Activated CD4-positive, alpha-beta T cell treated with anti-CD3 and anti-CD28 coated beads for 36 hours (primary cell): ENCODE measurements around the gene ENO1. TPM values are rescaled to one million over a fixed set of nuclear protein-coding genes. Genes with fewer than 3 reads are reported as not detected.
"Not testable (repeated sequence)": the region's sequence is repeated elsewhere in the genome, so short reads cannot be mapped to it uniquely, and the experiment has no call there.

Source experiments
- ATAC-seq: fragments of 200-7000 bp; cut with Tn5 transposase; one replicate; pipeline ENCODE4 v1.10.0; 2021; ENCODE audit warnings: mild to moderate bottlenecking, moderate library complexity
- CTCF ChIA-PET: fragments of 350-600 bp; sonication (Branson Sonifier 250); formaldehyde crosslinking; loops from one replicate; lab custom pipeline; 2021; ENCODE audit warnings: antibody characterized with exemption; lab: Charles Lee
- POLR2A ChIA-PET: fragments of 350-600 bp; sonication (Branson Sonifier 250); formaldehyde crosslinking; loops from one replicate; lab custom pipeline; 2021; ENCODE audit warnings: antibody characterized with exemption, inconsistent platforms; lab: Charles Lee
- DNase-seq: peaks from one replicate; pipeline ENCODE4 v3.0.0-alpha.2; 2020
- H3K27ac Mint-ChIP-seq: one replicate; pipeline ENCODE4 v1.8.0; 2021; ENCODE audit warnings: mixed read lengths
- H3K27me3 Mint-ChIP-seq: one replicate; pipeline ENCODE4 v1.8.0; 2021; ENCODE audit warnings: mixed read lengths
- H3K36me3 Mint-ChIP-seq: one replicate; pipeline ENCODE4 v1.8.0; 2021; ENCODE audit warnings: low read depth, mixed read lengths
- H3K4me1 Mint-ChIP-seq: one replicate; pipeline ENCODE4 v1.8.0; 2021; ENCODE audit warnings: mixed read lengths
- H3K4me3 Mint-ChIP-seq: one replicate; pipeline ENCODE4 v1.8.0; 2021; ENCODE audit warnings: mild to moderate bottlenecking, moderate library complexity, mixed read lengths
- H3K9me3 Mint-ChIP-seq: one replicate; pipeline ENCODE4 v1.8.0; 2021; ENCODE audit warnings: low read depth, mixed read lengths
- intact Hi-C, 2 experiments: fragments of 100-400 bp; cut with DNase I in 1 of 2; cut with micrococcal nuclease in 1 of 2; formaldehyde crosslinking; loops; one replicate each; pipeline versions ENCODE4 v1.14.2 to v1.15.1; 2022 to 2024; cut with DNase I, micrococcal nuclease
- total RNA-seq, 2 experiments: library from RNA; stranded (reverse); gene quantifications; one replicate each; pipeline ENCODE4 v1.2.3, GENCODE V29; 2021

ENO1 gene
- total RNA-seq, 2 experiments from 2014 or later, result 2,573 to 3,583 TPM

DNA sequence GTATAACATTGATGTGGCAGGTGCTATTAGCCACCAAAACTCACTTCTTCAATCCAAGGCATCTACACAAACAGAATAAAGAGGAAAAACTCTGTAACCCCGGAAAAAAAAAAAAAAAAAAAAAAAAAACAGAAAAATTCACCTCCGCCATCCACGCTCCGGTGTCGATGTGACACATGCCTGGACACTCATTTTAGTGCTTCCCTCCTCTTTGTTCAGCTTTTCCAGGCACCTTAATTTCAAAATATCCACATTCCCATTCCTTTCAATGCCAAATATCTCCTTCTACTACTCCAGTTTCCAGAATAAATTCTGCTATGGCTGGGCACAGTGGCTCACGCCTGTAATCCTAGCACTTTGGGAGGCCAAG, 55.2 kb downstream of the ENO1 start:
- Mint-ChIP-seq H3K27ac (no peak overlapping the region), H3K36me3 (no peaks in the 10 kb centered on the region), H3K27me3 (peaks cover 4% of the 10 kb centered on the region), H3K4me1 (peaks cover 3% of the 10 kb centered on the region), H3K9me3 (no peaks in the 10 kb centered on the region), H3K4me3 (no peak overlapping the region)
- DNase-seq (no peak), ATAC-seq (no peak)
- CTCF ChIA-PET, result interaction anchor here (0.7 to 1.4 kb wide), 2 partner anchors 25 to 26 kb away, joined by 3 to 4 read pairs; no protein-coding TSS in a partner anchor
- intact Hi-C loops, result no loop called here
- POLR2A ChIA-PET, result no interaction called here

DNA sequence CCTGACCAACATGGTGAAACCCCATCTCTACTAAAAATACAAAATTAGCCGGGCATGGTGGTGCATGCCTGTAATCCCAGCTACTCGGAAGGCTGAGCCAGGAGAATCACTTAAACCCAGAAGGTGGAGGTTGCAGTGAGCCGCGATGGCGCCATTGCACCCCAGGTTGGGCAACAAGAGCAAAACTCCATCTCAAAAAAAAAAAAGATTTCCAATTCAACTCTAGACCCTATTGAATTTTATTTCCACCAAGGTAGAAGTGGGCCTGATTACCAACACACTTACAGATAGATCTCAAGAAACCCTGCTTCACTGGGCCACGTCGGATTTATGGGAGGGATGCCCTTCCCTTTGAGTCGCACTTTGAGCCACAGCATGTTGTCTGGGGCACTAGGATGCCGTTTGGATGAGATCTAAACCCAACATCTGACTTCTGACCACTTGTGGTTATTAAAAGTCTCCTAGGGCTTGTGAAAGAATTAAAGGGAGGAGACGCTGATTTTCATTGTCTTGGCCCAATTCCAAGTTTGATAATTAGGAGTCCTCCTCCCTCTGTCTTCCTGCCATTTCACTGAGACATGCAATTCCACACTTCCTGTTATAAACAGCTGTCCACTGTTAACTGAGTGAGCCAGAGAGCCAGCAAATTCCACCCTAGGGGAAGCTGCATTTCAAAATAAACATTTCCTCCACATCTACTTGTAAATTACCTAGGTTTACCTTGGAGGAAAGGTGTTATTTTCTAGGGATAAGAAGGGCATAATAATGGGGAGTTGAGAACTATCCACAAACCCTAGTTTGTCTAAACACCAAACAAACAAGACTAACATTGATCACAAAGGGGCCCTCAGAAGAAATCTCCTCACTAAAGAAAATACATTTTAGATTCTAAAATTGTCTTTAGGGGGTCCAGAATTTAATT, 55.9 kb downstream of the ENO1 start:
- CTCF ChIA-PET, result interaction anchor here (0.7 to 1.8 kb wide), 4 partner anchors 25 to 39 kb away, joined by 3 to 11 read pairs (median 4); no protein-coding TSS in a partner anchor

DNA sequence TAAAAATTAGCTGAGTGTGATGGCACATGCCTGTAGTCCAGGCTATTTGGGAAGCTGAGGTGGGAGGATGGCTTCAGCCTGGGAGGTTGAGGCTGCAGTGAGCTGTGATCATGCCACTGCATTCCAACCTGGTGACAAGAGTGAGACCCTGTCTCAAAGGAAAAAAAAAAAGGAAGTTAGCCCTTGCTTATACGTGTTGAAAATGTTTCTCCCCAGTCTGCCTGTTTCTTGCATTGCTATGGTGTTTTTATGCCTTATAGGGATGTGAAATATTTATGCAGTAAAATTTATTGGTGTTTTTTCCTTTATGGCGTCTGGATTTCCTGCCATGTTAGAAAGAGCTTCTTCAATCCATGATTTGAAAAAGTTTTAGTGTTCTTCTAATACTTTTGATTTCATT, 57.4 kb downstream of the ENO1 start:
- H3K27ac Mint-ChIP-seq, result no peak overlapping the region
- peaks cover 4% of the 10 kb centered on the region for H3K27me3 Mint-ChIP-seq
- H3K4me3 Mint-ChIP-seq, result no peak overlapping the region
- no peaks in the 10 kb centered on the region for H3K36me3 Mint-ChIP-seq
- ChIA-PET POLR2A (interaction anchor here (0.6 kb wide), 2 partner anchors 87 to 881 kb away, joined by 4 to 11 read pairs; partner anchors contain the start of gene TNFRSF9), CTCF (interaction anchor here (0.6 to 1.8 kb wide), 5 partner anchors 28 to 358 kb away, joined by 3 to 11 read pairs (median 3); no protein-coding TSS in a partner anchor)
- ATAC-seq (no peak), DNase-seq (no peak)
- peaks cover 10% of the 10 kb centered on the region for H3K4me1 Mint-ChIP-seq
- H3K9me3 Mint-ChIP-seq, result no peaks in the 10 kb centered on the region
- intact Hi-C loops, result no loop called here

More for the DNA sequence above, 55.9 kb downstream of the ENO1 start:
- no peak overlapping the region for H3K4me3 Mint-ChIP-seq
- ATAC-seq, result no peak
- peaks cover 6% of the 10 kb centered on the region for H3K4me1 Mint-ChIP-seq
- H3K9me3 Mint-ChIP-seq, result no peaks in the 10 kb centered on the region
- POLR2A ChIA-PET, result no interaction called here
- H3K27me3 Mint-ChIP-seq, result peaks cover 4% of the 10 kb centered on the region
- H3K27ac Mint-ChIP-seq, result no peak overlapping the region
- no peak for DNase-seq
- intact Hi-C loops, result no loop called here
- H3K36me3 Mint-ChIP-seq, result no peaks in the 10 kb centered on the region

DNA sequence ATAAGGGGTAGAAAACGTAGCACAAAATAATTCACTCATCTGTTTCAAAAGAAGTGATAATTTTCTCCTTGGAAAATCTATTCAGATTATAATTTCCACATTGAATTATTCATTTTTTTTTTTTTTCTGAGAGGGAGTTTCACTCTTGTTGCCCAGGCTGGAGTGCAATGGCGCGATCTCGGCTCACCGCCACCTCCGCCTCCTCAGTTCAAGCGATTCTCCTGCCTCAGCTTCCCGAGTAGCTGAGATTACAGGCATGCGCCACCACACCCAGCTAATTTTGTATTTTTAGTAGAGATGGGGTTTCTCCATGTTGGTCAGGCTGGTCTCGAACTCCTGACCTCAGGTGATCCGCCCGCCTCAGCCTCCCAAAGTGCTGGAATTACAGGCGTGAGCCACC, 59.7 kb downstream of the ENO1 start:
- H3K27me3 Mint-ChIP-seq, POLR2A ChIA-PET, ATAC-seq, DNase-seq, H3K27ac Mint-ChIP-seq, H3K36me3 Mint-ChIP-seq, H3K9me3 Mint-ChIP-seq, CTCF ChIA-PET: not testable (repeated sequence)
- intact Hi-C loops, result loop anchor here (5.0 kb wide), 3 partner anchors 34 to 856 kb away; partner anchors contain the start of gene PARK7 (in 1 of the 2)
- Mint-ChIP-seq H3K4me1 (peaks cover 33% of the 10 kb centered on the region), H3K4me3 (peak overlapping the region; percentile 77)

DNA sequence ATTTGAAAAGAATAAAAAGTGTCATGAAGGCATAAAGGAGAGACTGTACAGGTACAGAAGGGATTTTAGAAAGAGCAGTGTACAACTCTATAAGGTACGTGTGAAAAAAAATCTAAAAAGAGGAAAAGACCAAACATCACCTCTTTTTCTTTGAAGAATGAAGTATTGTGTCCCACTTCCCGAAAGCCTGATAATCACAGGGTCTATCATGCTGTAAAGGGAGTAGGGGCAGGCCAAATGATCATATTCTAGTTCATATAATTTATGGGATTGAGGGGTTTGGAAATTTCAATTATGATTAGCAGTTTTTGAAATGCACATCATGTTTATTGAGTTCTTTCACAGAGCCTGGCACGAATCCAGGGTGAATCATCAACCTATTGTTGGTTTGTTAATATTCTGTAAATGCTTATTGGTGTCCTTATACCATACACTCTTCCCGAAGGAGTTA, 60.1 kb downstream of the ENO1 start:
- CTCF ChIA-PET, result no interaction called here
- Mint-ChIP-seq H3K4me1 (peaks cover 38% of the 10 kb centered on the region), H3K9me3 (no peaks in the 10 kb centered on the region), H3K27me3 (peaks cover 3% of the 10 kb centered on the region), H3K36me3 (no peaks in the 10 kb centered on the region), H3K27ac (peak overlapping the region; percentile 89), H3K4me3 (peak overlapping the region; percentile 77)
- ATAC-seq, result no peak
- peak; percentile 40 for DNase-seq
- POLR2A ChIA-PET, result no interaction called here
- intact Hi-C loops, result loop anchor here (5.0 kb wide), 3 partner anchors 34 to 856 kb away; partner anchors contain the start of gene PARK7 (in 1 of the 2)

DNA sequence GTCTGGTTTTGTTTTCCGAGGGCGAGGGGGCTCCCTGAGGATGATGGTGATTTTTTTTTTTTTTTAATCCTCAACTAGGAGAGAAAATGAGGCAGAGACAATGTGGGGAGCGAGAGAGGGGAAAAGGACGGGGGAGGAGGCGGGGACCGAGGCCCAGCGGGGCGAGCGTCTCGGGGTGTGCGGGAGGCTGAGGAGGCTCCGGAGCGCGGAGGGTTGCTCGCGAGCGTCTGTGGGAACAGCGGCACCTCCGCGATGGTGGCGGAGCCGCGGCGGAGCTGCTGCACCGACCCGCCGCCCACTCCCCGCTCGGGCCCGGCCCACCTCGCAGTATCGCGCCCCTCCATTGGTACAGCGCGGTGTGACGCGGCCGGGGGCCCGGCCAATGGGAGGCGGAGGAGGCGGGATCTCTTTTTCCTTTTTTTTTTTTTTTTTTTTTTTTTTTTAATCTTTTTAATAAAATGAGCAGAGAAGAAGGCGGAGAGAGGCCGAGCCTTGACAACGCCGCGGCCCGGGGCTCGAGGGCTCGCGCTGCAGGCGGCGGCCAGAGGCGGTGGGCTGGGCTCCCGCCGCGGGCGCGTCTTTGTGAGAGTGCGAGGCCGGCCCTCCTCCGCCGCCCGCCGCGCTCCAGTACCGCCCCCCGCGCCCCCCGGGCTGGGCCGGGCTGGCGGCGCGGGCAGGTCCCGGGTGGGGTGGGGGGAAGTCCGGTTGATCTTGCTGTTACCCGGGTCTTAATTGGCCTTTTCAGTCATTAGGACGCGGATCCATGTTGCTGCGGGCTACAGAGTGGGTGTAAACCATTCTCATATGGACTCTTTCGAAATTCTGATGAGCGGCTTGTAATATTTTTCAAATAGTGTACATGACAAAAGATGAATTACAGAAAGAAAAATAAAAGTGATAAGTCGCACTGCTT, 60.8 kb downstream of the ENO1 start, which contains the start of gene RERE:
RERE (minus strand) TSS at position 229 of the 913 bp plus-strand sequence.
- peak within 1 kb of the TSS; percentile 77 for H3K4me3 Mint-ChIP-seq
- H3K27ac Mint-ChIP-seq, result peak within 1 kb of the TSS; percentile 96
- H3K4me1 Mint-ChIP-seq, result peaks cover 44% of the 10 kb centered on the region
- ChIA-PET POLR2A (interaction anchor here (0.6 kb wide), 1 partner anchor 10 kb away, joined by 11 read pairs; no protein-coding TSS in a partner anchor), CTCF (interaction anchor here (0.5 kb wide), 2 partner anchors 62 to 132 kb away, joined by 3 read pairs; no protein-coding TSS in a partner anchor)
- DNase-seq (peak; percentile 97), ATAC-seq (peak; percentile 95)
- H3K36me3 Mint-ChIP-seq, result no peaks in the 10 kb centered on the region
- H3K9me3 Mint-ChIP-seq, result no peaks in the 10 kb centered on the region
- H3K27me3 Mint-ChIP-seq, result peaks cover 2% of the 10 kb centered on the region
- intact Hi-C loops, result loop anchor here (1.0 to 5.0 kb wide), 10 partner anchors 35 to 855 kb away; partner anchors contain the start of genes ENO1 (in 1 of the 2), GPR157 (in 1 of the 2) and PARK7 (in 1 of the 2)

DNA sequence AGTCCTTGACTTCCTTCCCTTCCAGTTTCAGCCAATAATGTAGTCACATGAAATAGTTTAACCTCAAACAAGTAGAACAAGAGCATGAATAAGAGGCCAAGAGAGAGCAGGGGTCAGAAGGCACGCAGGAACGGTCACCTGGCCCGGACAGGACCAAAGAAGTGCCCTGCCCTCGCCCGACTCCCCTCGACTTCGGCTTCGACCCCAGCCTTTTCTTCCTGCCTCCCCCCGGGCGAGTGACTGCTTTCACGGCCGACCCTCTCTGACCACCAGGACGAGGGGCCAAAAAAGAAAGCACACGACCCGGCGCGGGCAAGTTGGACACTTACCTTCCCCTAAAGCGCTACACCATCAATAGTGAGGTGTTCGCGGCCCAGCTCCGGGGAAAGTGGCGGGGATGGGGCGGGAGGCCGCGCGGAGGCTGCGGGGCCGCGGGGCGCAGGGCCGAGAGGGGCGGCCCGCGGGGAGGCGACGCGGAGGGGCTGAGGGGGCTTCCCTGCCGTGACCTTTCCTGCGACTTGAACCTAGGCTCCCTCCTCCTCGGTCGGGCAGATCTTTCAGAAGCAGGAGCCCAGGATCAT, 61.6 kb downstream of the ENO1 start:
- Mint-ChIP-seq H3K4me1 (peaks cover 47% of the 10 kb centered on the region), H3K9me3 (no peaks in the 10 kb centered on the region), H3K27ac (peak overlapping the region; percentile 96), H3K36me3 (no peaks in the 10 kb centered on the region), H3K4me3 (peak overlapping the region; percentile 77), H3K27me3 (peaks cover 2% of the 10 kb centered on the region)
- ATAC-seq, result peak; percentile 15
- ChIA-PET POLR2A (no interaction called here), CTCF (interaction anchor here (0.5 to 0.7 kb wide), 2 partner anchors 33 to 63 kb away, joined by 3 read pairs; no protein-coding TSS in a partner anchor)
- intact Hi-C loops, result loop anchor here (1.0 to 5.0 kb wide), 10 partner anchors 35 to 855 kb away; partner anchors contain the start of genes ENO1 (in 1 of the 2), GPR157 (in 1 of the 2) and PARK7 (in 1 of the 2)
- peak; percentile 36 for DNase-seq

DNA sequence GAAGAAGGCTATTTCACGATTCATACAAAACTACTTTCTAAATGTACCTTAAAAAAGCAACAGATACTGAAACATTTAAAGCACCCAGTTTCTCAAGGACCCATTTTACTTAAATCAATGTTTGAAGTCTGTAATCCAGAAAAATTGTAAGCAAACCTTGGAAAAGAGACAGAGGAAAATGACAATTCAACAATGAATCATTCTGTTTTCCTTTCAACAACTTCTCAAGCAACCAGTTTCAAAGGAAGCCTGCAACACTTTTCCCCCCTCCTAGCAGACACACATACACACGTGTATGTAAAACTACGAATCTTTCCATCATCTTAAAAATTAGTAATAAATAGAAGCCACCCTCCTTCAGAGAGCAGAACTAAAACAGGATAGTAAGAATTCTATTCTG, 62.2 kb downstream of the ENO1 start:
- DNase-seq (no peak), ATAC-seq (no peak)
- H3K9me3 Mint-ChIP-seq, result no peaks in the 10 kb centered on the region
- no peaks in the 10 kb centered on the region for H3K36me3 Mint-ChIP-seq
- peaks cover 2% of the 10 kb centered on the region for H3K27me3 Mint-ChIP-seq
- intact Hi-C loops, result loop anchor here (2.0 to 5.0 kb wide), 5 partner anchors 36 to 854 kb away; partner anchors contain the start of genes GPR157 (in 1 of the 2) and PARK7 (in 1 of the 2)
- POLR2A ChIA-PET, result no interaction called here
- CTCF ChIA-PET, result interaction anchor here (0.6 to 1.7 kb wide), 4 partner anchors 33 to 627 kb away, joined by 3 to 5 read pairs (median 4); no protein-coding TSS in a partner anchor
- H3K27ac Mint-ChIP-seq, result peak overlapping the region; percentile 87
- H3K4me1 Mint-ChIP-seq, result peaks cover 49% of the 10 kb centered on the region
- H3K4me3 Mint-ChIP-seq, result peak overlapping the region; percentile 77

DNA sequence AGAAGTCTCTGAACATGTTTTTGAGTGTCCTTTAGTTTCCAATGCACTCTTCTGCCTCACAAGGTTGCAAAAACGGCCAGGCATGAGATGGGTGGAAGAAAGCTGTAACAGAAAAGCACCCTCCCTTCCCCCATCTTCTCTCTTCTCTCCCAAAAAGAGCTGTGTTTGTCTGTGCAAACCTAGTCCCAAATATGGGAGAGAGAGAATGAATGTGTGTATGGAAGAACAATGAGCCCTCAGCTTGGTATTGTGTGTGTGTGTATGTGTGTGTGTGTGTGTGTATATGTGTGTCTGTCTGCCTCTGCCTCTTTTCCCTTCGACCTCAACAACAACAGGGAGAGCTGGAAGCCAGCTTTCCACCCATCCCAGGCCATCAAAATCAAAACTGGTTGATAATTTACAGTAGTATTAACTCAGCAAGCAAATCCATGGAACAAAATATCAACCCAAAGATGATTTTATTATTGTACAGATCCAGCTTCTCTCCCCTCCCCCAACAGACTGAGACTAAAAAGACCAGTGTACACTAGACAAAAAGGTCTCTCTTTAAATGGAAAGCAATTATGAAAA, 62.8 kb downstream of the ENO1 start:
- POLR2A ChIA-PET, result no interaction called here
- ATAC-seq, result no peak
- H3K36me3 Mint-ChIP-seq, result no peaks in the 10 kb centered on the region
- H3K4me3 Mint-ChIP-seq, result peak overlapping the region; percentile 77
- DNase-seq, result no peak
- peaks cover 49% of the 10 kb centered on the region for H3K4me1 Mint-ChIP-seq
- intact Hi-C loops, result loop anchor here (2.0 to 5.0 kb wide), 5 partner anchors 37 to 853 kb away; partner anchors contain the start of genes GPR157 (in 1 of the 2) and PARK7 (in 1 of the 2)
- CTCF ChIA-PET, result interaction anchor here (0.6 to 1.7 kb wide), 7 partner anchors 14 to 628 kb away, joined by 3 to 5 read pairs (median 4); no protein-coding TSS in a partner anchor
- H3K27ac Mint-ChIP-seq, result peak overlapping the region; percentile 81
- peaks cover 2% of the 10 kb centered on the region for H3K27me3 Mint-ChIP-seq
- H3K9me3 Mint-ChIP-seq, result no peaks in the 10 kb centered on the region
